GM12878 (cell line): ENCODE data around the gene EWSR1. TPM values are rescaled to one million over a fixed set of nuclear protein-coding genes. Genes with fewer than 3 reads are reported as not detected.
A peak's percentile ranks its signal among the peaks of the same experiment; 100 is the strongest.

Experiments used
- ATAC-seq: fragments of 200-7000 bp; cut with Tn5 transposase; 3 replicates; pipeline ENCODE4 v1.9.1; 2020; ENCODE audit warnings: mild to moderate bottlenecking, moderate library complexity
- BruUV-seq: library from RNA; stranded (reverse); fragments of 400-500 nt; replicated peaks from 2 replicates; lab custom pipeline; 2021; lab: Mats Ljungman, UMichigan
- CTCF ChIA-PET: fragments of 300-600 bp; sonication (Branson Sonifier 250); formaldehyde crosslinking; extraction: SDS; loops from one replicate; lab custom pipeline; 2021; ENCODE audit warnings: inconsistent platforms; lab: Yijun Ruan, JAX
- POLR2A ChIA-PET: fragments of 350-600 bp; formaldehyde crosslinking; extraction: SDS; loops from one replicate; lab custom pipeline; 2021; ENCODE audit warnings: inconsistent platforms; lab: Charles Lee
- RAD21 ChIA-PET: fragments of 300-600 bp; sonication (Branson Sonifier 250); formaldehyde crosslinking; loops from one replicate; lab custom pipeline; 2023; ENCODE audit warnings: antibody characterized with exemption; ENCODE audit not compliant: unreplicated experiment; lab: Charles Lee
- SMC1A ChIA-PET: fragments of 300-600 bp; sonication (Branson Sonifier 250); formaldehyde crosslinking; loops from one replicate; lab custom pipeline; 2023; ENCODE audit not compliant: unreplicated experiment, uncharacterized antibody; lab: Charles Lee
- DNase-seq: peaks from one replicate; pipeline ENCODE4 v3.0.0-alpha.2; 2011; ENCODE audit warnings: low read depth, low spot score
- FAIRE-seq: peaks from 3 replicates; lab custom pipeline; 2011; peaks lifted over from hg19 to GRCh38; lab: Jason Lieb, UNC
- H2AFZ ChIP-seq: 2 replicates; pipeline ENCODE4 v1.6.0; 2011; ENCODE audit warnings: low read depth, low read length, control low read depth; ENCODE audit not compliant: control insufficient read depth
- H3K27ac ChIP-seq: 2 replicates; pipeline ENCODE4 v1.5.1; 2011; ENCODE audit warnings: control low read depth; ENCODE audit not compliant: control insufficient read depth, insufficient read depth
- H3K27me3 ChIP-seq, 2 experiments: replicated peaks in 1 of 2; 2 replicates each; pipeline versions ENCODE4 v1.6.0 to v1.6.1; 2011; ENCODE audit warnings: low read length in 1 of 2; ENCODE audit not compliant: control insufficient read depth in 2 of 2, insufficient read depth in 2 of 2
- H3K36me3 ChIP-seq, 2 experiments: 2 replicates each; pipeline ENCODE4 v1.5.1; 2011; ENCODE audit warnings: low read length in 1 of 2; ENCODE audit not compliant: control insufficient read depth in 2 of 2, insufficient read depth in 2 of 2
- H3K4me1 ChIP-seq: 2 replicates; pipeline ENCODE4 v1.6.1; 2011; ENCODE audit warnings: mild to moderate bottlenecking, low read length, moderate library complexity, mixed read lengths; ENCODE audit not compliant: control insufficient read depth, insufficient read depth
- H3K4me2 ChIP-seq: 2 replicates; pipeline ENCODE4 v1.6.0; 2011; ENCODE audit warnings: control low read depth; ENCODE audit not compliant: control insufficient read depth, insufficient read depth
- H3K4me3 ChIP-seq: fragments of 200-600 bp; sonication (generic); 2 replicates; pipeline ENCODE4 v1.5.1; 2016
- H3K79me2 ChIP-seq: 2 replicates; pipeline ENCODE4 v1.6.0; 2011; ENCODE audit warnings: low read length; ENCODE audit not compliant: control insufficient read depth, insufficient read depth
- H3K9ac ChIP-seq: 2 replicates; pipeline ENCODE4 v1.8.0; 2011; ENCODE audit warnings: low read length, control low read depth, mixed read lengths; ENCODE audit not compliant: control insufficient read depth, insufficient read depth
- H3K9me3 ChIP-seq: replicated peaks from 3 replicates; pipeline ENCODE4 v1.5.1; 2011; ENCODE audit warnings: mild to moderate bottlenecking, low read length; ENCODE audit not compliant: control insufficient read depth, insufficient read depth
- H4K20me1 ChIP-seq: 2 replicates; pipeline ENCODE4 v1.6.0; 2011; ENCODE audit not compliant: control insufficient read depth, insufficient read depth
- ATF3 ChIP-seq: IDR thresholded peaks from 2 replicates; pipeline ENCODE4 v1.6.1; 2011; ENCODE audit warnings: low read depth, mild to moderate bottlenecking, low read length, moderate library complexity, borderline replicate concordance; ENCODE audit errors: extremely low read depth
- USF1 ChIP-seq: IDR thresholded peaks from 2 replicates; pipeline ENCODE4 v1.6.1; 2011; ENCODE audit warnings: borderline replicate concordance, low read depth, mild to moderate bottlenecking, moderate library complexity, mixed read lengths, low read length; ENCODE audit not compliant: insufficient read depth; ENCODE audit errors: extremely low read length
- WGBS: methylation state at CpG from one replicate; pipeline ENCODE4 v1.1.6; 2016; ENCODE audit warnings: low lambda C conversion rate; ENCODE audit not compliant: insufficient replicate concordance, insufficient coverage; ENCODE audit errors: missing lambda C conversion rate; 5-methylcytosine and 5-hydroxymethylcytosine counted together
- in situ Hi-C: fragments of 300-500 bp; cut with MboI; formaldehyde crosslinking; loops from 9 replicates; pipeline ENCODE4 v1.14.3; 2018; ENCODE audit warnings: mixed read lengths
- intact Hi-C: fragments of 100-400 bp; cut with micrococcal nuclease; formaldehyde crosslinking; loops from one replicate; pipeline ENCODE4 v1.14.2; 2022; ENCODE audit not compliant: unreplicated experiment
- polyA plus RNA-seq, 11 experiments: library from polyadenylated mRNA; depleted of rRNA in 4 of 11; unstranded in 6 of 11; stranded (reverse) in 5 of 11; fragments of >200 nt; fragmentation: Nextera tagmentation in 4 of 11; fragmentation: Illumina TruSeq in 1 of 11; extraction: Ambion mirVana in 4 of 11; extraction: Trizol in 1 of 11; gene quantifications; 1 replicate in 1 of 11; 2 replicates in 10 of 11; pipeline versions ENCODE4 v1.2.1 to v1.2.3, GENCODE V29; 2011 to 2016; ENCODE audit warnings: inconsistent platforms in 2 of 11, missing spikeins in 2 of 11, low read depth in 1 of 11
- total RNA-seq, 4 experiments: library from RNA; depleted of rRNA in 3 of 4; stranded (reverse); fragments of >200 nt in 3 of 4; fragmentation: Illumina TruSeq in 1 of 4; extraction: Trizol in 1 of 4; gene quantifications; 2 replicates each; pipeline versions ENCODE4 v1.2.1 to v1.2.3, GENCODE V29; 2013 to 2021

Gene EWSR1
- total and polyA plus RNA-seq, 10 of the 15 experiments (the other 5 are each of a cell fraction or from before 2014, with no cell fraction given) = 130 to 480 (median 356) TPM

DNA sequence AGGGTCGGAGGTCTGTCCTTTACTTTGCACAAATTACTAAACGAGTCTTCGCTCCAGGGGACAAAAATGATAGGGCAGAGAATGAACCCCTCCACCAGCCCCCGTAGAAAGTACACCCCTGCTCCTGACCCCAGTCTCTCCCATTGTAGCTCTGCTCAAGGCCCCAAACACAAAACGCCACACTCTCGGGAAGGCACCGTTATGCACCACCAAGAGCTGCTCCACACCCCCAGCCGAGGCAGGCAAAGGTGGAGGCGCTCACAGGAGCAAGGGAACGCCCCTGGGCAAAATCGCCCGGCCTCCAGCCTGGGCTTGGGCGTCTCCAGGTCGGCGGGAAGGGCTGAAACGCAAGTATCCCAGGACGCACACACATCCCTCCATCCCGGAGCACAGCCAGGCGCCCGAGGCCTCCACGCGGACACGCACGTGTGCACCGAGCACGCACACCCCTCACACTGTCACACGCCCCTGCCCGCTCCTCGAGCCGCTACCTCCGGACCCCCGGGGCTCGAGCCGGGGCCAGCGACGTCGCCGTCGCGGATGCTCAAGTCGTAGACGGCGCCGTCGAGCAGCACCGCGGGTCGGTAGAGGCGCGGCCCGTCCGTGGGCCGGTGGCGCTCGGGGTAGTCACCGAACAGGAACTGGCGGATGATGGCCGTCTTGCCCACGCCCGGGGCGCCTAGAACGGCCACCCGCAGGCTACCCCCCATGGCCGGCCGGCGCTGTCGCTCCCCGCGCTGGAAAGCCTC lies 46.6 kb downstream of the EWSR1 start:
- Histone ChIP-seq H2AFZ (no peak overlapping the region), H3K9ac (no peak overlapping the region), H3K27me3 (peaks cover 7 to 9% of the 10 kb centered on the region in 2 experiments; a peak in 3 of 4 replicates), H3K36me3 (no peaks in the 10 kb centered on the region), H3K4me2 (no peak overlapping the region), H3K27ac (no peak overlapping the region), H3K4me3 (no peak overlapping the region), H3K4me1 (no peaks in the 10 kb centered on the region), H3K79me2 (no peaks in the 10 kb centered on the region), H4K20me1 (no peaks in the 10 kb centered on the region), H3K9me3 (no peaks in the 10 kb centered on the region)
- no TSS peak for BruUV-seq
- ChIA-PET RAD21 (no interaction called here), POLR2A (interaction anchor here (0.5 kb wide), 1 partner anchor 438 kb away, joined by 3 read pairs; no protein-coding TSS in a partner anchor), CTCF (interaction anchor here (0.5 kb wide), 1 partner anchor 125 kb away, joined by 4 read pairs; no protein-coding TSS in a partner anchor), SMC1A (no interaction called here)
- in situ Hi-C loops = no loop called here
- FAIRE-seq (no peak), DNase-seq (no peak), ATAC-seq (no peak)
- TF ChIP-seq ATF3 = no peak
- TF ChIP-seq USF1 = peak; percentile 3
- intact Hi-C loops = no loop called here
- 28% methylated on average over 55 of the region's 69 CpGs for WGBS
